Measurements from ENCODE around the gene PLXNB3.

The PLXNB3 gene

DNA sequence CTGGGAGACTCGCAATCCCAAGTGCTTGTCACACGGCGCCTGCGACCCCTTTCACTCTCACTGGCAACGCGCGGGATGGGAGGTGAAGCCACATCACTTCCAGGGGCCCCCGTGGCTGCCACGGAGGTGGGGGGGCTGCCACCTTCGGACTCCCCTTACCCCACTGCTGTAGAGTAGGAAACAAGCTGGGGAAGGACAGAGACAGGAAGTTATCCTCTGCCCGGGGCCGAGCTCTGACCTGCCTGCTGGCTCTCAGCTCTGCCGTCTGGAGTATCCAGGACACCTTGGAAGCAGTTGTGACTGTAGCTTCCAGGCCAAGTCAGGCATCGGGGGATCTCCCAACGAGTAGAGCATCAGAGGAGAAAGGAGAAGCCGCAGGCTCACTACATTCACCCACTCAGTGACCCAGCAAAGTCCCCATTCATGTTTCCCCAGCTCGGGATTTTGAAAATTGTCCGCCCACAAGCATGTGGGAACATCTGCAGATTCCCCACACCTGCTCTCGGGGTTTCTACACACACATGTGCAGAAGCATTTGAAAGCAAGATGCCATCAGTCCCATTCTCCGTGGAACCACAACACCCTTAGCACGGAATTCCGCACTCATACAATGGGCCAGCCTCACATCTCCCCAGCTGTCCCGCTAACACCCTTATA is 55.5 kb downstream of the PLXNB3 start:
- no peak for DNase-seq

GRCh38 chrX:153820601-153821000 is 56.6 kb downstream of the PLXNB3 start:
- DNase-seq: no peak

GRCh38 chrX:153821066-153821465 is 57.0 kb downstream of the PLXNB3 start:
- no peak for DNase-seq

DNA sequence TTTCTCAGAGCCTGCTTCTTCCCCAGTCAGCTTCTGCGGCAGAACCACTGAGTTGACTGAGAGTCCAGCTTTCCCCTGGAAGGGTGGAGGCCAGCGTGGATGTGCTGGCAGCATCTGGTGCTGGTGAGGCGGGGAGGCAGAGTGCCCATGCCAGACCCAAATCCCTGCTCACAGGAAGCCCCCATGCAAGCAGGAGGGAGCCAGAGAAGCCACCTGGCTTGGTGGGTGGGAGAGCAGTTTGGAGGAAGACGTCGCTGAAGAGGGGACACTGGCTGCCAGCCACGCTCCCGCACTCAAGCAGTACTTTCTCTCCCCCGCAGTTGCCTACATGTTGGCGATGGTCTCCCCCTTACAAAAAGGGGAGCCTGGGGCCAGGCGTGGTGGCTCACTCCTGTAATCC is 60.3 kb downstream of the PLXNB3 start:
- no peak for DNase-seq

DNA sequence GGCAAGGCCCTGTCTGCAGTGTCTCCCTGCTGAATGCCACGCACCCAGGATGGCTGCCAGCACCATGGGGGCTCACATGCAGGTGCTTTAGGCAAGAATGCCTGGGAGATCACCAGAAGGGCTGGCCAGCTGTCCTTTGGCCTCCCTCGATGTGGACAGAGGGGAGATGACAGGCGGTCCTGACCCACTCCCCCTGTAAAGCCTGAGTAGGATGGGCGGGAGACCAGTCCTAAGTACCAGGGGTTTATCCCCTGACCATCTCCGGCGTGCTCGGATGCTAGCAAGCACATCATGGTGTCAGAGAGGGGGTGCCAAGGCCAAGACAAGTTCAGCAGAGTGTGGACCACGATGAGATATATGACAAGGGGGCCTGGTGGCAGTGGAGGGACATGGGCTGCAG is 61.0 kb downstream of the PLXNB3 start:
- DNase-seq: no peak

All from GF-D8 (cell line).